Retinal pigment epithelial cell (primary cell): Measurements from ENCODE around the gene GID8.

ENCODE experiments used
- DNase-seq: peaks from one replicate; pipeline ENCODE4 v3.0.0-alpha.2; 2010; ENCODE audit warnings: low read depth
- H3K4me3 ChIP-seq: 2 replicates; pipeline ENCODE4 v1.5.1; 2011; ENCODE audit warnings: mild to moderate bottlenecking, low read length, control low read depth, moderate library complexity
- TF ChIP-seq, protein P1 (sequence below): conservative IDR thresholded peaks from 2 replicates; pipeline ENCODE4 v1.5.1; 2011; ENCODE audit warnings: low read depth, low read length, control low read depth, inconsistent platforms

Gene GID8

DNA sequence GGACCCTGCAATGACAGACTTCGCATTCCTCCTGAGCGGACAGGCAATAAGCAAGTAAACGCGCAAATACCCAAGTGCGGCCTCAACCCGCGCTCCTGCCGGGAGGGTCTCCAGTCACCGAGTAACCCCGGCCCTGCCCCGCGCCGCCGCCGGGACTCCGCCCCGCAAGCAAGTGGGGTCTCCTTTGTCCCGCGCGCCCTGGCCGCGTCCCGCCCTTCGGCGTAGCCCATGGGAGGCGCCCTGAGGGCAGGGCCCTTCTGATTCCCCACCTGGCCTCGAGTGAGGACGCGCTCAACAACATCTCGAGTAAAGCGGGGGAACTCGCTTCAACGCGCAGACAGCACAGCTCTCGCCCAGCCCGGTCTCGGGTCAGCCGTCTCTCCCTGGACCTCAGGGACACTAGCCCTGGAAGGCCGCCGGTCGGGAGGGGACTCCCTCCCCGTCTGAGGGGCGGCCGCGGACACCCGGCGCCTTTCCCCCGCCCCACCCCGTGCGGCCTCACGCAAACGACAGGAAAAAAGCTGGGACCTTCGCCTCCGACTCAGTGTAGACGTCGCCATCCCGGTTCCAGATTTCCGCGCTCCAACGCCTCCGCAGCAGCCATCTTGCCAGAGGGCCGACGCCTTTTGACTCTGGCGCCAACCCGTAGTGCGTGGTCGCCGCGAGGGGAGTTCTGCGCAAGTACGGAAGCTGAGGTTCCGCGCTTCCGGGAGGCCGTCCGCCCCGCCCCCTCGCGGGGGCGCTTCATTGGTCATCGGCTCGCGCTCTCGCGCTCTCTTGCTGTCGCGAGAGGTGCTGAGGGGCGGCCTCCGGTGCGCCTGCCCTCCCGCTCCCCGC lies 461 bp upstream of the GID8 start:
- peak; percentile 91 for DNase-seq
- TF ChIP-seq, protein P1, sequence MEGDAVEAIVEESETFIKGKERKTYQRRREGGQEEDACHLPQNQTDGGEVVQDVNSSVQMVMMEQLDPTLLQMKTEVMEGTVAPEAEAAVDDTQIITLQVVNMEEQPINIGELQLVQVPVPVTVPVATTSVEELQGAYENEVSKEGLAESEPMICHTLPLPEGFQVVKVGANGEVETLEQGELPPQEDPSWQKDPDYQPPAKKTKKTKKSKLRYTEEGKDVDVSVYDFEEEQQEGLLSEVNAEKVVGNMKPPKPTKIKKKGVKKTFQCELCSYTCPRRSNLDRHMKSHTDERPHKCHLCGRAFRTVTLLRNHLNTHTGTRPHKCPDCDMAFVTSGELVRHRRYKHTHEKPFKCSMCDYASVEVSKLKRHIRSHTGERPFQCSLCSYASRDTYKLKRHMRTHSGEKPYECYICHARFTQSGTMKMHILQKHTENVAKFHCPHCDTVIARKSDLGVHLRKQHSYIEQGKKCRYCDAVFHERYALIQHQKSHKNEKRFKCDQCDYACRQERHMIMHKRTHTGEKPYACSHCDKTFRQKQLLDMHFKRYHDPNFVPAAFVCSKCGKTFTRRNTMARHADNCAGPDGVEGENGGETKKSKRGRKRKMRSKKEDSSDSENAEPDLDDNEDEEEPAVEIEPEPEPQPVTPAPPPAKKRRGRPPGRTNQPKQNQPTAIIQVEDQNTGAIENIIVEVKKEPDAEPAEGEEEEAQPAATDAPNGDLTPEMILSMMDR, result no peak

DNA sequence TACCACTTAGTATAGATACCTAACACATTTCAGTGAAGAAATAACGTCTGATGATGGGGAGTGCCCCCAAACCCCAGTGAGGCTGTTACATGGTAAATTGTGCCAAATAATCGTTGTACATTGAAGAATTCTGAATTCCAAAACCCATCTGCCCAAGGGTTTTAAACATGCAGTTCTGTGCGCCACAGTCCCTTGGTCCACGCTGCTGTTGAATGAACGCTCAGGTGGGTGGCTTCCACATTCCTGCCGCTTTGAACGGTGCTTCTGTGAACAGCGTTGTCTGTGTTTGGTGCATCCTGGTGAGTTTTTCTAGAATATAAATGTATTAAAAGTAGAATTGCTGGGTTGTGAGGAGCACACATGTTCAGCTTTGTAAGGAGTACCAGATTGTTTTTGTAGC lies 2.9 kb downstream of the GID8 start:
- TF ChIP-seq, protein P1, result no peak
- no peak for DNase-seq
- H3K4me3 ChIP-seq, result no peak overlapping the region

More for the DNA sequence above, 461 bp upstream of the GID8 start:
- H3K4me3 ChIP-seq, result peak overlapping the region; percentile 88

DNA sequence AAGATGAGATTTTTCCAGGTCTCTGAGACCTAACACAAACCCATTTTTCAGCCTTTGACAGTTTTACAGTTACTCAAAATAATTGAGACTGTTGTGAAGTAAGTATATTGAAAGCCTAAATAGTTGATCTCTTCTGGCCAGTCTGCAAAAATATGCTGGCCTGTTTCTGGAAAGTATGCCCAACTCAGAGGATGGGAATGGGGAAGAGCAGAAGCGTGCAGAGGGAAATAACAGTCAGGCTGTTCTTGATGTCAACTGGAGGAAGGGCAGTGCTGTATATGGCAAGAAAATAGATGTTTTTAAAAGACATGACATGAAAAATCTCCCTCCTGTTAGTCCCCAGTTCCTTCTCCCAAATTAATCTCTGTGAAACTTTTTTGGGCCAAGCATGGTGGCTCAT lies 3.8 kb downstream of the GID8 start:
- H3K4me3 ChIP-seq, result no peak overlapping the region
- no peak for DNase-seq
- TF ChIP-seq, protein P1, result no peak

DNA sequence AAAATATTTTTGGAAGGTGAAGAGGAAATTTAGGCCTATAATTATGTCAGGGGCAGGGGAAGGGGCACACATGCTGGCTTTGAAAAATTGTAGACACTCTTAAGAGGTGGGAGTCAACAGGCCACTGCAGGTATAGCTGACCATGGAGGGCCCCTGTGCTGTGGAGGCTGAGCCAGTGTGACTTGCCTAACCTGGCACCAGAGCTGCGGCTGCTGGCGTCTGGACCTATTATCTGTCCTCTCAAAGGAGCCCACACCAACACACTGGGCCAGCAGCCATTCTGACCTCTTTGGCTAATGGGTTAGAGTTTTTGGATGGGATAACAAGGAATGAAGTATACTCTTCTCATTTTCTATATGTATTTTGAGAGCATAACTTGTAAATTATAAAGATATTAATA lies 4.5 kb downstream of the GID8 start:
- TF ChIP-seq, protein P1, result no peak
- DNase-seq, result no peak
- H3K4me3 ChIP-seq, result no peak overlapping the region

DNA sequence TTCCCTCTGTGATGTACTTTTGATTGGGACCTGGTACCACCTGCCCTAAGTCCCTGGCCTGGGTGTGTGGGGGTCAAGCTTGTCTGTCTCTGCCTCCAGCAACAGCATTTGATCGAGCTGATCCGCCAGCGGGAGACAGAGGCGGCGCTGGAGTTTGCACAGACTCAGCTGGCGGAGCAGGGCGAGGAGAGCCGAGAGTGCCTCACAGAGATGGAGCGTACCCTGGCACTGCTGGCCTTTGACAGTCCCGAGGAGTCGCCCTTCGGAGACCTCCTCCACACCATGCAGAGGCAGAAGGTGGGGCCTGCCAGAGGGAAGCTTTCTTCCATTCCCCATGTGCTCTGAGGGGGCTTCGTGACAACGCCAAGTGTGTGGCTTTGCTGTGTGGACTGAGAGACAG lies 5.4 kb downstream of the GID8 start:
- DNase-seq, result no peak
- H3K4me3 ChIP-seq, result no peak overlapping the region
- TF ChIP-seq, protein P1, result no peak

DNA sequence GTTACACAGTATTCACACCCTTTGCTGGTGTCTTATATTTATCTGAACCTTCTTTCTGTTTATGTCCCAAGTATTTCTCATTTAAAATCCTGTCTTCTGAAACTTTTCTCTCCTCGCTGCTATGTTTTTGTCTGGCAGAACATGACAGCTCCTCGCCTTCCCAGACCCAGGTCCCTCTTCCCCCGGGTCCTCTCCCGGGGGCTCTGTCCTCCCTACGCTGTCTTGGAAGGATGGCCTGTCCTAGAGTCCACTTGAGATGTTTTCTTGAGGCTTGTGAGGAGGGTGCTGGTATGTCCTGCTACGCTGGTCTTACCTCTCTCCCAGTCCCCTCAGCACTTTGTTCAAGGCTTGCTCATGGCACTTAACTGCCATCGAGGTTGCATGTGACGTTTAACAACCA lies 6.2 kb downstream of the GID8 start:
- no peak overlapping the region for H3K4me3 ChIP-seq
- TF ChIP-seq, protein P1, result no peak
- no peak for DNase-seq

DNA sequence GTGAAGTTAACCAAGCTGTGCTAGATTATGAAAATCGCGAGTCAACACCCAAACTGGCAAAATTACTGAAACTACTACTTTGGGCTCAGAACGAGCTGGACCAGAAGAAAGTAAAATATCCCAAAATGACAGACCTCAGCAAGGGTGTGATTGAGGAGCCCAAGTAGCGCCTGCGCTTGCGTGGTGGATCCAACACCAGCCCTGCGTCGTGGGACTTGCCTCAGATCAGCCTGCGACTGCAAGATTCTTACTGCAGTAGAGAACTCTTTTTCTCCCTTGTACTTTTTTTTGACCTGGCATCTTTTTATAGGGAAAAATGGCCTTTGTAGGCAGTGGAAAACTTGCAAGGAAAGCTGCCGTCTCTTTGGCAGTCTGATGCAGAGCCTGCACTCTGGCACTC lies 6.8 kb downstream of the GID8 start:
- TF ChIP-seq, protein P1, result no peak
- no peak for DNase-seq
- H3K4me3 ChIP-seq, result no peak overlapping the region
